GM12874 (cell line): Measurements from ENCODE around the gene BCL6.

Source experiments
- TF ChIP-seq, protein P1 (sequence below): IDR thresholded peaks from 2 replicates; pipeline ENCODE4 v1.5.1; 2011; ENCODE audit warnings: low read depth, mild to moderate bottlenecking, control low read depth, low read length, moderate library complexity; ENCODE audit not compliant: insufficient read depth

Gene BCL6

DNA sequence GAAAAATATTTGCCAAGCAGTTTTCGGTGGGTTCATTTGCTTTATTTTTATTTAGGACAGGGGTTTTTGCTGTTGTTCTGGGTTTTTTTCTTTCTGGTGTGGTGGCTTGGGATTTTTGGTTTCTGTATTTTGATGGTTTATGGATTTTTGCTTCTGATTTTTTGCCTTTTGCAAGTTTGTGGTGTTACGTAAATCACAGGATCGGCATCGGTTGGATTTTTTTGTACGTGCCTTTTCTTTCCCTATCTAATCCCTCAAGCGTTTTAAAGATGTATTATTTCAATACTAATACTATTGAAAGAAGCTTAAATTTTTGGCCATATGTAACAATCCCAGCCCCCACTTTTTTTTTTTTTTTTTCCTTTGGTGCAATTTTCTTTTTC is 782 bp upstream of the BCL6 start:
- TF ChIP-seq, protein P1, sequence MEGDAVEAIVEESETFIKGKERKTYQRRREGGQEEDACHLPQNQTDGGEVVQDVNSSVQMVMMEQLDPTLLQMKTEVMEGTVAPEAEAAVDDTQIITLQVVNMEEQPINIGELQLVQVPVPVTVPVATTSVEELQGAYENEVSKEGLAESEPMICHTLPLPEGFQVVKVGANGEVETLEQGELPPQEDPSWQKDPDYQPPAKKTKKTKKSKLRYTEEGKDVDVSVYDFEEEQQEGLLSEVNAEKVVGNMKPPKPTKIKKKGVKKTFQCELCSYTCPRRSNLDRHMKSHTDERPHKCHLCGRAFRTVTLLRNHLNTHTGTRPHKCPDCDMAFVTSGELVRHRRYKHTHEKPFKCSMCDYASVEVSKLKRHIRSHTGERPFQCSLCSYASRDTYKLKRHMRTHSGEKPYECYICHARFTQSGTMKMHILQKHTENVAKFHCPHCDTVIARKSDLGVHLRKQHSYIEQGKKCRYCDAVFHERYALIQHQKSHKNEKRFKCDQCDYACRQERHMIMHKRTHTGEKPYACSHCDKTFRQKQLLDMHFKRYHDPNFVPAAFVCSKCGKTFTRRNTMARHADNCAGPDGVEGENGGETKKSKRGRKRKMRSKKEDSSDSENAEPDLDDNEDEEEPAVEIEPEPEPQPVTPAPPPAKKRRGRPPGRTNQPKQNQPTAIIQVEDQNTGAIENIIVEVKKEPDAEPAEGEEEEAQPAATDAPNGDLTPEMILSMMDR = no peak

DNA sequence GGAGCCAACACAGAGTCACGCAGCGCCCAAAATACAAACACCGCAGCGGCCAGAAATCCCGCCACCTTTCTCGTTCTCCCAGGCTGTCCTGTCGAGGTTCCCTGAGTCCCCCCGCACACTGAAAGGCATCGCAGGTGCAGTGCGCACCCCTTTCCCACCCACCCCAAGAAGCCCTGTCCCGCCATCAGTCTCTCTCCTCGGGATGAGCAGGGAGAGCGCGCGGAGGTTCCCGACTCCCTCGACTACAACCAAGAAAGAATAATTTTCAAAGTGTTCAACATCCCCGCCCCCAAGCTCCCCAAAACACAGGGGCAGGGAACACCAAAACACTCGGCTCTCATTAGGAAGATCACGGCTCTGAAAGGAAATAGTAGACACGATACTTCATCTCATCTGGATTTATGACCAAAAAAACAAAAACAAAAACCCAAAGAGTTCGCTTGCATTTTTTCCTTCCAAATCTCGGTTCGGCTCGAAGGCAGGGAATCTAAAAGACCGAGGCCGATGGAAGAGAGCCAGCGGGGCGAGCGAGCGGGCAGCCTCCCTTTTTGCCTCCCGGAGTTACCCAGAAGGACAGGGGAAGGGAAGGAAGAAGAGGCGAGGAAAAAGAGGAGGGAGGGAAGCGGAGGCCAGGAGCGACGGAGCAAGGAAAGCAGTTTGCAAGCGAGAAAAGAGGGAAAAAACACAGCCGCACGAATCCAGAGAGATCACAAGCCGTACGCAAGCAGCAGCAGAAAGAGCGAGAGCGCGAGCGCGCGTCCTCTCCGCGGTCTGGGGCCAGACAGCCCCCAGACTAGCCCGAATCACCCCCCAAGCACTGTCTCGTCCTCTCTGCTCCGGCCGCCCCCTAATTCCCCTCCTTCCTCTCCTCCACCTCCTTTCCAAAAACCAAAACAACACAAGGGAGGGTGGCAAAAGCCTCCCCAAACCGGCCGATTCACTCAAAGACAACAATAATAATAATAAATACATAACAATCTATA is 808 bp downstream of the BCL6 start:
- TF ChIP-seq, protein P1 = no peak

DNA sequence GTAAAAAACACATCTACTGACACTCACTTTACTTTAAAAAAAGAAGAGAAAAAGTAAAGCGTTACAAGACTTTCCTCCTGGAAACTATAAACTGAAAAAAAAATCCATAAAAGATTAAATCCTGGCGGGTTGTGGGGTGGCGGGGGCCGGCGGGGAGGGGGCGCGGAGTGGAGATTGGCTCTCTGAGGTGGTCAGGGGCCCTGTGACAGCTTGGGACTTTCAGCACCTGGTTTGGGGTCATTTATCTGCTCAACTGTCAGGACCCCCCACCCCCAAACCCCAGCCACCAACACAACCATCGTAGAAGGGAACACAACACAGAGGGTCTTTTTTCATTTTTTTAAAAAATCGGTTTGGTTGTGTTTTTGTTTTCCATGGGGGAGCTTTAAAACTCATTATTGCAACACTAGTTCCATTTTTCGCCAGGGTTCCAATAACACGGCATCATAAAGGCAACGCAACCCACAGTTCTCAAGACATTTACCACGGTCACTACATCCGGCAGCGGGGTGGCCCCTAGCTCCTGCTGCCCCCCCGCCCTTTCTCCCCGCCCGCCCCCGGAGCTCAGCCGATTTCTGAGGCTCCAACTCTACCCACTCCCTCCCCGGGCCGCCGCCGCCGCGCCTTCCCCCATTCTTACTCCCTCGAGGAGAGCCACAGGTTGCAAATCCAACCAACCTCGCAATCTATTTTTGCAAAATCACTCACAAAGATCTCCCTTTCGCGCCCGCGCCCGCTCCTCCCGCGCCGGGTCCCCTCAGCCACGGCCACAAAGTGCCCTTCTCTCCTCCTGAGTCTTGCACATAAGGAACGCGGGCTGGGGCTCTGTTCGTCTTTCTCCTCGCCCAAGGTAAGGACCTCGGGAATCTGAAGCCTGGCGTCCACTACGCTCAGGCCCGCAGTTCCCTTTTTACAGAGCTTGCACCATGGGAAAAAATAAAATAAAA is 1.8 kb downstream of the BCL6 start:
- TF ChIP-seq, protein P1 = no peak

DNA sequence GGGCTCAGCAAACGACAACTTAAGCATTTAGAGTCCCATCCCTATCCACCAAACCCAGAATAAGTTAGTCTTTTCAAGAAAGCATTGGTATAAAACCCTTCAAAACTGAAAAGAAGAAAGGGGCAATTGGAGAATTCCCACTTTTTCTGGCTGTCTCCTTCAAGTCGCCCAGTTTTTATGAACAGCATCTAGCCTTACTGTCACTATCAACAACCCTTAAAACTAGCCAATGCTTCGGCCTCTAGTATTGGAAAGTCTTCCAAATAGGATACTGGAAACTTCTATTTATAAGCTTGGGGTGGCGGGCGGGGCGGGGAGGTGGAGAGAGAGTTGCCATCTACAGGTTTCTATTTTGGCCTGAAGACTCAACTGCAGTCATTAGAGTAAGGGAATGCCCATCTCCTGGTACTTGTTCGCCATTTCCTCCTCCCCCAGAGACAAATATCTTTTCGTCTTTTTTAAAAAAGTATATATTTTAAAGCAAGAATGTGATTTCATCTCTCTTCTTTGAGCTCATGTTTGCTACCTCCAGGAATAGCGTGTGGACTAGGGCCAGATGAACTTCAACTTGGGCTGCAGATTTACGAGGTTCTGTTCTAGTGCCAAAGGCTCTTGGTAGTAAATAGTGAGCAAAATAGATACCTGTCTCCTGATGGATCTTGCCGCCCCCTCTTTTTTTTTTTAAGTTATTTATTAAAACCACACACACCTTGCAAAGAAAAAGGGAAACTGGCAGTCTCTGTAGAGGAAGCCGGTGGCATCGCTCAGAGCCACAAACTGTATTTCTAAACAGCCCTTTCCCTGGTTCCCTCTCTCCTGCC is 2.7 kb downstream of the BCL6 start:
- TF ChIP-seq, protein P1 = no peak

DNA sequence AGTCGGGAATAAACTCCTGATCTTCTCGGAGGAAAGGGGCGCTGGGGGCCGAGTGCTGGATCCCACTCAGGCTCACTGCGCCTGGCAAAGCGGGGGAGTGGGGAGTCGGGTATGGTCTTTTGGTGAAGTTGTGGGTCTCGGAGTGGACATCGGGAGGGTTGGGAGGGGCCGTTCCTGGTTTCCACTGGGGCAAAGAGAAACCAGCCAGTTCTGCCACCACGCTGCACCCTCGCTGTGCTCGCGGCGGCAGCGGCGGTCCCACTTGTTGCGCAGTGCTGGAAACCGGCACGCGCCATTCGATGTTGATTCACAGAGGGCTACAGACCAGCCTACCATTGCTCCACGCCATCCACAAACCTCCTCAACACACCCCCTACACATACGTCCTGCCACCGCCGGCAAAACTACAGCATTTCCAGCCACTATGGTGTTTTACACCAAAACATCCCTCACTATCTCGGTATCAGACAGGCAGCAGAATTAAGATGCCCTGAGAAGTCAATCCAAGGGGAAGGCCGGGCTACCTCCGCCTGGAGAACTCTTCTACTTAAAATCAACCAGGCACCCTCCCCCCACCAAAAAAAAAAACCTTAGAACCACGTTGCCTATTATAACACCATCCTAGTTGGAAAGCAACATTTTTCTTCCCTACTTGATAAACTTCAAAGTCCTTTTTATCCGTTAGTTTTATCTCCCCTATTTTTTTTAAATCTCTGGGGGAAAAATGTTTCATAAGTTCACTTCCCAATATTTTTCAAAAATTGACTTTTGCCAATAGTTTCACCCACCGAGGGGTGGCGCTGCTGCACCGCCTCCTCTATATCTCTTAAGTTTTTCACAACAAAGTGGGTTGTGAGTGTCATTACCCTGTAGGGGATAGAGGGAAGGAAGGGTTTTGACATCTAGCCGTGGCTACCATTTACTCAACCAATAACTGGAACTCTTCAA is 3.6 kb downstream of the BCL6 start:
- TF ChIP-seq, protein P1 = peak; percentile 65

DNA sequence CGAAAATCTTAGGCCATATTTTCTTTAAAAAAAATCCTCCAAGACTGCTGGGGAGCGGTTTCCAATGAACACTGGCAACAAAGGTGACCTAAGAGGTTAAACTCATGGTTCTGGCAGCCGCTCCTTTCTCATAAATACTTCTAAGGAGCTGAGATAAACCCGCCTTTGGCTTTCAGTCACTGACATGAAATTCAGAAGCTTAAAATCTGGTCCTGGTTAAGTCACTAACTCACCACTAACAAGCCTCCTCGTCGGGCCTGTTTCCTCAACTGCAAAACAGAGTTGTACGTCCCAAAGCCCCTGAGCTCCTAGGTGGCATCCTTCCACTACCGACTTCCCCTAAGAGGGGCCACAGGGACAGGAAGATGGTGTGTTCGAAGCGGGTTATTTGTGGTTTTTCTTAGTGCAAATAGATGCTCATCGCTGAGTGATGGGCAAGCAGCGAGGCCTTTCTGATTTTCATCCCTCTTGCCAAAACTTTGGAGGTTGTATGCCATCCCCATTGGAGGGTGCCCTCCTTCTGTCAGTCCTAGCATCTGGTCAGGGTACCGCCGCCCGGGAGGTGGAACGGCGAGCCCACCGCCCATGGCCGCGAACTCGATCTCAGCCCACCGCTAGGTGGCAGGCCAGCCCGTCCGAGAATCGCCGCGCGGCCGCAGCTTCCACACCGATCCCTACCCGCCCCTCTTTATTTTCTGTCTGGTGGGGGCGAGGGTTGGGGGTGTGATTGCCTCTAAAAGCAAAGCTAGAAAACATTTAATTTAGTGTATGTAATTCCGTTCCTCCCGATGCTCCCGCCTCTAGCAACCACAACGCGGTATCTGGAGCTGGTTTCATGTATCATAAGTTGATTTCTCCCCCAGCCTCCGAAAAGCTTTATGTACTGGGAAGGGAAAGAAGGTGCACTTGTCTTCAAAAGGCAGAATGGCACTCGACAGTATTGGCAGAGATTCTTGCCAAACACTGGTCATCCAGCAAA is 4.6 kb downstream of the BCL6 start:
- TF ChIP-seq, protein P1 = peak; percentile 93
